HepG2 (cell line): Measurements from ENCODE around the gene SIVA1. TPM values are rescaled to one million over a fixed set of nuclear protein-coding genes. Genes with fewer than 3 reads are reported as not detected.

ENCODE experiments used
- ARHGAP35 ChIP-seq: sonication (generic); formaldehyde crosslinking; IDR thresholded peaks from 2 replicates; pipeline ENCODE4 v1.9.0; 2022; ENCODE audit warnings: mild to moderate bottlenecking, inconsistent platforms, moderate library complexity, missing genetic modification reagents, borderline replicate concordance
- ATF7-NPFF ChIP-seq: sonication (generic); formaldehyde crosslinking; IDR thresholded peaks from 2 replicates; pipeline ENCODE4 v1.8.1; 2023; ENCODE audit warnings: mild to moderate bottlenecking, low read depth, missing genetic modification reagents, moderate library complexity
- BCLAF1 ChIP-seq: fragments of 450-650 bp; IDR thresholded peaks from 2 replicates; pipeline ENCODE4 v1.6.1; 2017; ENCODE audit warnings: mild to moderate bottlenecking
- FOXA3 ChIP-seq: IDR thresholded peaks from 2 replicates; pipeline ENCODE4 v1.6.1; 2016; ENCODE audit warnings: missing genetic modification reagents, missing compliant biosample characterization
- KDM2A ChIP-seq: sonication (generic); formaldehyde crosslinking; IDR thresholded peaks from 2 replicates; pipeline ENCODE4 v1.4.0; 2020; ENCODE audit warnings: low read depth, missing genetic modification reagents, borderline replicate concordance
- MAFK ChIP-seq, 2 experiments: IDR thresholded peaks in 1 of 2; conservative IDR thresholded peaks in 1 of 2; 2 replicates each; pipeline ENCODE4 v1.6.1; 2011; ENCODE audit warnings: improper control_type of control experiment in 2 of 2, low read length in 2 of 2
- MNT ChIP-seq: fragments of 450-650 bp; IDR thresholded peaks from 2 replicates; pipeline ENCODE4 v1.6.1; 2016
- NAIF1 ChIP-seq: sonication (generic); formaldehyde crosslinking; IDR thresholded peaks from 2 replicates; pipeline ENCODE4 v1.5.0; 2020; ENCODE audit warnings: mild to moderate bottlenecking, missing genetic modification reagents, borderline replicate concordance
- PAX8 ChIP-seq: sonication (generic); formaldehyde crosslinking; IDR thresholded peaks from 2 replicates; pipeline ENCODE4 v1.8.0; 2022; ENCODE audit warnings: mild to moderate bottlenecking, missing genetic modification reagents, borderline replicate concordance
- PPARG ChIP-seq: conservative IDR thresholded peaks from 2 replicates; pipeline ENCODE4 v1.6.1; 2016; ENCODE audit warnings: missing biosample characterization, missing genetic modification reagents
- REPIN1 ChIP-seq: sonication (generic); formaldehyde crosslinking; IDR thresholded peaks from 2 replicates; pipeline ENCODE4 v1.8.0; 2022; ENCODE audit warnings: missing genetic modification reagents, low read depth, mild to moderate bottlenecking, borderline replicate concordance
- ZNF10 ChIP-seq: sonication (generic); formaldehyde crosslinking; IDR thresholded peaks from 2 replicates; pipeline ENCODE4 v1.4.0; 2020; ENCODE audit warnings: mild to moderate bottlenecking, low read depth, missing genetic modification reagents, borderline replicate concordance
- ZNF264 ChIP-seq: sonication (generic); formaldehyde crosslinking; IDR thresholded peaks from 2 replicates; pipeline ENCODE4 v1.4.0; 2020; ENCODE audit warnings: missing genetic modification reagents
- ZNF530 ChIP-seq: sonication (generic); formaldehyde crosslinking; IDR thresholded peaks from 2 replicates; pipeline ENCODE4 v1.5.0; 2020; ENCODE audit warnings: low read depth, mild to moderate bottlenecking, missing genetic modification reagents
- ZSCAN22 ChIP-seq: sonication (generic); formaldehyde crosslinking; IDR thresholded peaks from 2 replicates; pipeline ENCODE4 v1.4.0; 2020; ENCODE audit warnings: mild to moderate bottlenecking, missing genetic modification reagents
- polyA plus RNA-seq, 8 experiments: library from polyadenylated mRNA; depleted of rRNA in 3 of 8; stranded (reverse) in 7 of 8; unstranded in 1 of 8; fragments of >200 nt; fragmentation: Illumina TruSeq in 4 of 8; extraction: Trizol in 4 of 8; gene quantifications; 2 replicates each; pipeline versions ENCODE4 v1.2.1 to v1.2.3, GENCODE V29; 2011 to 2016; ENCODE audit warnings: low read depth in 4 of 8, missing spikeins in 1 of 8, mixed read lengths in 1 of 8; ENCODE audit not compliant: insufficient read depth in 1 of 8
- total RNA-seq, 5 experiments: library from RNA; depleted of rRNA; stranded (reverse); fragments of >200 nt; fragmentation: Illumina TruSeq; extraction: Trizol; gene quantifications; 2 replicates each; pipeline ENCODE4 v1.2.3, GENCODE V29; 2016; ENCODE audit warnings: low read depth in 1 of 5
- TF ChIP-seq, protein P1 (sequence below): sonication (generic); formaldehyde crosslinking; conservative IDR thresholded peaks from 2 replicates; pipeline ENCODE4 v1.8.0; 2022; ENCODE audit warnings: missing genetic modification reagents
- TF ChIP-seq, protein P2 (sequence below): sonication (generic); formaldehyde crosslinking; IDR thresholded peaks from 2 replicates; pipeline ENCODE4; 2020; ENCODE audit warnings: missing genetic modification reagents, mild to moderate bottlenecking, borderline replicate concordance

SIVA1 gene
- total and polyA plus RNA-seq, 2 of the 13 experiments (the other 11 are each of a cell fraction or from before 2014, with no cell fraction given), result 123 to 186 TPM

DNA sequence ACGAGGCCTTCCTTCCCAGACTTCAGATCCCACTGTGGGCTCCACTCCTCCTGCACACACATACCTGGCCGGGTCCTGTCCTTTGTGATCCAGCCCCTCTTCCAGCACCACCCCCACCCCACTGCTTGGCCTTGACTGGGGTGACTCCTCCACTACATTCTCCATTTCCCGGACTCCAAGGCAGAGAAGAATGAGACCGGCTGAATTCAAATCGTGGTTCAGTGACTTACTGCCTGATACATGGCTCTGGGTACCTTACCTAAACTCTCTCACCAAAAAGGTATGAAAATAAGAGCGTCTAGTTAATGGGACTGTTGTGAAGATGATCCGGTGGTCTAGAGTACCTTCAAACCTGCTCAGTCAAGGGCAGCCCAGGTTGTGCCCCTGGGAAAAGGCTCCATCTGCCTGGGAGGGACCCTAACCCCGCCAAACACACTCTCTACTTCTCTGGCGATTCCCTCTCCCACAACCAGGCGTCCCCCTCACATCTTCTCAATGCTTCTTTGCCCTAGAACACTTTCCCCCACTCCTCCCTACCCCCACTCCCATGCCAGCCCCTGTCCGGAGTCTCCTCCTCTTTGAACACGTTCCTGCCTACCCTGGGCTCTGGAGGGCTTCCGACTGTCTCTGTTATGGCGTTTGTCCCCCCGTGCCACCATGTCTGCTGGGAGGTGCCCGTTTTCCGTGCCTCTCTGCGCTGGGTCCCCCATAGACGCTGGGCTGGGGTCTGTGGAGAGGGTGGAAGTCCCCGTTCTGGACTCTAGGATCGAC lies 46.5 kb downstream of the SIVA1 start (continued):
- TF ChIP-seq BCLAF1 (no peak), NAIF1 (CRISPR knock-in tag) (no peak), KDM2A (CRISPR knock-in tag) (no peak), ARHGAP35 (CRISPR knock-in tag) (0 out of 2 replicates have a peak, but pooled peaks have one; percentile 12), ZNF264 (CRISPR knock-in tag) (no peak), MNT (0 out of 2 replicates have a peak, but pooled peaks have one; percentile 16), ATF7-NPFF (CRISPR knock-in tag) (no peak), PPARG (CRISPR knock-in tag) (no peak), MAFK (conservative IDR thresholded peaks at IDR 0.05 in 1 of 2, IDR thresholded peaks at IDR 0.05 in 1 of 2; ENCODE audit: low read length in 2 of 2) (no peak), ZSCAN22 (CRISPR knock-in tag) (no peak), ZNF10 (CRISPR knock-in tag) (no peak), REPIN1 (CRISPR knock-in tag) (0 out of 2 replicates have a peak, but pooled peaks have one; percentile 20), PAX8 (CRISPR knock-in tag) (no peak), ZNF530 (CRISPR knock-in tag) (no peak), FOXA3 (no peak)
- TF ChIP-seq, protein P1, sequence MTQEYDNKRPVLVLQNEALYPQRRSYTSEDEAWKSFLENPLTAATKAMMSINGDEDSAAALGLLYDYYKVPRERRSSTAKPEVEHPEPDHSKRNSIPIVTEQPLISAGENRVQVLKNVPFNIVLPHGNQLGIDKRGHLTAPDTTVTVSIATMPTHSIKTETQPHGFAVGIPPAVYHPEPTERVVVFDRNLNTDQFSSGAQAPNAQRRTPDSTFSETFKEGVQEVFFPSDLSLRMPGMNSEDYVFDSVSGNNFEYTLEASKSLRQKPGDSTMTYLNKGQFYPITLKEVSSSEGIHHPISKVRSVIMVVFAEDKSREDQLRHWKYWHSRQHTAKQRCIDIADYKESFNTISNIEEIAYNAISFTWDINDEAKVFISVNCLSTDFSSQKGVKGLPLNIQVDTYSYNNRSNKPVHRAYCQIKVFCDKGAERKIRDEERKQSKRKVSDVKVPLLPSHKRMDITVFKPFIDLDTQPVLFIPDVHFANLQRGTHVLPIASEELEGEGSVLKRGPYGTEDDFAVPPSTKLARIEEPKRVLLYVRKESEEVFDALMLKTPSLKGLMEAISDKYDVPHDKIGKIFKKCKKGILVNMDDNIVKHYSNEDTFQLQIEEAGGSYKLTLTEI (CRISPR knock-in tag), result no peak
- TF ChIP-seq, protein P2, sequence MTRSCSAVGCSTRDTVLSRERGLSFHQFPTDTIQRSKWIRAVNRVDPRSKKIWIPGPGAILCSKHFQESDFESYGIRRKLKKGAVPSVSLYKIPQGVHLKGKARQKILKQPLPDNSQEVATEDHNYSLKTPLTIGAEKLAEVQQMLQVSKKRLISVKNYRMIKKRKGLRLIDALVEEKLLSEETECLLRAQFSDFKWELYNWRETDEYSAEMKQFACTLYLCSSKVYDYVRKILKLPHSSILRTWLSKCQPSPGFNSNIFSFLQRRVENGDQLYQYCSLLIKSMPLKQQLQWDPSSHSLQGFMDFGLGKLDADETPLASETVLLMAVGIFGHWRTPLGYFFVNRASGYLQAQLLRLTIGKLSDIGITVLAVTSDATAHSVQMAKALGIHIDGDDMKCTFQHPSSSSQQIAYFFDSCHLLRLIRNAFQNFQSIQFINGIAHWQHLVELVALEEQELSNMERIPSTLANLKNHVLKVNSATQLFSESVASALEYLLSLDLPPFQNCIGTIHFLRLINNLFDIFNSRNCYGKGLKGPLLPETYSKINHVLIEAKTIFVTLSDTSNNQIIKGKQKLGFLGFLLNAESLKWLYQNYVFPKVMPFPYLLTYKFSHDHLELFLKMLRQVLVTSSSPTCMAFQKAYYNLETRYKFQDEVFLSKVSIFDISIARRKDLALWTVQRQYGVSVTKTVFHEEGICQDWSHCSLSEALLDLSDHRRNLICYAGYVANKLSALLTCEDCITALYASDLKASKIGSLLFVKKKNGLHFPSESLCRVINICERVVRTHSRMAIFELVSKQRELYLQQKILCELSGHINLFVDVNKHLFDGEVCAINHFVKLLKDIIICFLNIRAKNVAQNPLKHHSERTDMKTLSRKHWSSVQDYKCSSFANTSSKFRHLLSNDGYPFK (CRISPR knock-in tag), result peak; percentile 64; the same call in 1 of the 2 replicates
